Gastrocnemius medialis (tissue), 4 donors: ENCODE data around the gene AKAP13. TPM values are rescaled to one million over a fixed set of nuclear protein-coding genes. Genes with fewer than 3 reads are reported as not detected.

Experiments
- ATAC-seq, 2 donors: fragments of 150-250 bp; one replicate each; pipeline ENCODE4 v1.9.1; 2016
- DNase-seq, 2 donors: peaks; one replicate each; pipeline ENCODE4 v3.0.0-alpha.2; 2019
- H3K27ac ChIP-seq, 4 donors: fragments of 200-600 bp; sonication (generic); 1 replicate in 1 of 4; 2 replicates in 3 of 4; pipeline ENCODE4 v1.5.1; 2016 to 2018; ENCODE audit warnings: mild to moderate bottlenecking in 2 of 4, moderate library complexity in 1 of 4
- H3K27me3 ChIP-seq, 3 donors: fragments of 200-600 bp; sonication (generic) in 2 of 3; 1 replicate in 1 of 3; 2 replicates in 2 of 3; pipeline versions ENCODE4 v1.5.1 to v1.6.0; 2016 to 2019; ENCODE audit warnings: mild to moderate bottlenecking in 1 of 3, moderate library complexity in 1 of 3
- H3K36me3 ChIP-seq, 2 donors: fragments of 200-600 bp; sonication (generic) in 1 of 2; one replicate each; pipeline ENCODE4 v1.5.1; 2017 to 2018
- H3K4me1 ChIP-seq, 2 donors: fragments of 200-600 bp; sonication (generic) in 1 of 2; one replicate each; pipeline ENCODE4 v1.5.1; 2016 to 2017; ENCODE audit warnings: mild to moderate bottlenecking in 2 of 2
- H3K4me3 ChIP-seq, 4 donors: fragments of 200-600 bp; sonication (generic) in 3 of 4; 1 replicate in 1 of 4; 2 replicates in 3 of 4; pipeline ENCODE4 v1.5.1; 2016 to 2019; ENCODE audit warnings: mild to moderate bottlenecking in 2 of 4
- H3K9me3 ChIP-seq, 3 donors: fragments of 200-600 bp; sonication (generic) in 2 of 3; 1 replicate in 1 of 3; 2 replicates in 2 of 3; pipeline ENCODE4 v1.5.1; 2016 to 2019
- CTCF ChIP-seq, 5 experiments: fragments of 450-650 bp in 3 of 5; fragments of 200-600 bp in 2 of 5; sonication (generic) in 2 of 5; IDR thresholded peaks in 4 of 5; conservative IDR thresholded peaks in 1 of 5; 1 replicate in 4 of 5; 2 replicates in 1 of 5; pipeline ENCODE4 v1.5.1; 2016 to 2019; ENCODE audit warnings: antibody characterized with exemption in 5 of 5, mild to moderate bottlenecking in 3 of 5, moderate library complexity in 3 of 5
- POLR2A ChIP-seq, 2 donors: fragments of 450-650 bp; IDR thresholded peaks; one replicate each; pipeline ENCODE4 v1.6.1; 2017; ENCODE audit warnings: antibody characterized with exemption in 2 of 2, mild to moderate bottlenecking in 2 of 2, moderate library complexity in 2 of 2
- in situ Hi-C, 4 donors: fragments of 200-750 bp; cut with MboI; loops; one replicate each; pipeline versions ENCODE4 v1.15.0 to v1.8.0; 2017; ENCODE audit warnings: low sequenced_read_pairs in 4 of 4
- intact Hi-C: fragments of 100-400 bp; cut with DNase I; formaldehyde crosslinking; loops from one replicate; pipeline ENCODE4 v1.15.1; 2023; ENCODE audit warnings: low total_unique reads
- total RNA-seq, 4 donors: library from RNA; depleted of rRNA; stranded (reverse); fragments of >200 nt; gene quantifications; one replicate each; pipeline versions ENCODE4 v1.1.0 to v1.2.3, GENCODE V29; 2016

Gene AKAP13
- total RNA-seq, 4 donors from 2014 or later: 127 to 481 (median 172) TPM

GRCh38 chr15:85527895-85528294, 147.5 kb downstream of the AKAP13 start:
- intact Hi-C loops: no loop called here
- Histone ChIP-seq H3K9me3 (no peaks in the 10 kb centered on the region), H3K27ac (peak overlapping the region in 1 of 4 donors; percentile 4), H3K27me3 (no peaks in the 10 kb centered on the region), H3K4me1 (peaks cover 6% of the 10 kb centered on the region in 2 donors), H3K4me3 (no peak overlapping the region), H3K36me3 (no peaks in the 10 kb centered on the region)
- ATAC-seq: no peak
- in situ Hi-C loops: no loop called here
- DNase-seq: no peak
- TF ChIP-seq CTCF (IDR thresholded peaks at IDR 0.05 in 4 of 5, conservative IDR thresholded peaks at IDR 0.05 in 1 of 5): no peak
- TF ChIP-seq POLR2A (IDR thresholded peaks at IDR 0.05): no peak

GRCh38 chr15:85530079-85530478, 149.7 kb downstream of the AKAP13 start:
- no peak overlapping the region for H3K27ac ChIP-seq
- DNase-seq: no peak
- H3K4me3 ChIP-seq: no peak overlapping the region
- ATAC-seq: no peak
- intact Hi-C loops: no loop called here
- no peak for TF ChIP-seq CTCF (IDR thresholded peaks at IDR 0.05 in 4 of 5, conservative IDR thresholded peaks at IDR 0.05 in 1 of 5)
- no peak for TF ChIP-seq POLR2A (IDR thresholded peaks at IDR 0.05)
- H3K27me3 ChIP-seq: no peaks in the 10 kb centered on the region
- no peaks in the 10 kb centered on the region for H3K9me3 ChIP-seq
- H3K36me3 ChIP-seq: peaks cover 0 to 12% of the 10 kb centered on the region in 2 donors
- in situ Hi-C loops: no loop called here
- peaks cover 6% of the 10 kb centered on the region in 2 donors for H3K4me1 ChIP-seq

- no peaks in the 10 kb centered on the region for H3K27me3 ChIP-seq
- H3K4me1 ChIP-seq: peaks cover 6% of the 10 kb centered on the region in 2 donors
- in situ Hi-C loops (no loop called here), intact Hi-C loops (no loop called here)
- H3K9me3 ChIP-seq: no peaks in the 10 kb centered on the region
- no peak overlapping the region for H3K27ac ChIP-seq
- DNase-seq (no peak), ATAC-seq (no peak)
- H3K36me3 ChIP-seq: peaks cover 0 to 13% of the 10 kb centered on the region in 2 donors
- TF ChIP-seq POLR2A (IDR thresholded peaks at IDR 0.05) (no peak), CTCF (IDR thresholded peaks at IDR 0.05 in 4 of 5, conservative IDR thresholded peaks at IDR 0.05 in 1 of 5) (no peak)
- no peak overlapping the region for H3K4me3 ChIP-seq
Measured at GRCh38 chr15:85531083-85531482, 150.7 kb downstream of the AKAP13 start.

- intact Hi-C loops: no loop called here
Measured at GRCh38 chr15:85532689-85533088, 152.3 kb downstream of the AKAP13 start.

More at GRCh38 chr15:85532689-85533088, 152.3 kb downstream of the AKAP13 start:
- ATAC-seq (no peak), DNase-seq (no peak)
- H3K4me1 ChIP-seq: peaks cover 6% of the 10 kb centered on the region in 2 donors
- in situ Hi-C loops: no loop called here
- no peak overlapping the region for H3K4me3 ChIP-seq
- no peak overlapping the region for H3K27ac ChIP-seq
- no peaks in the 10 kb centered on the region for H3K9me3 ChIP-seq
- H3K36me3 ChIP-seq: peaks cover 0 to 13% of the 10 kb centered on the region in 2 donors
- H3K27me3 ChIP-seq: no peaks in the 10 kb centered on the region
- no peak for TF ChIP-seq CTCF (IDR thresholded peaks at IDR 0.05 in 4 of 5, conservative IDR thresholded peaks at IDR 0.05 in 1 of 5)
- no peak for TF ChIP-seq POLR2A (IDR thresholded peaks at IDR 0.05)
